H1 (cell line): ENCODE results near the gene CD96. TPM values are rescaled to one million over a fixed set of nuclear protein-coding genes. Genes with fewer than 3 reads are reported as not detected.

Source experiments
- CTCF ChIA-PET: fragments of 300-600 bp; sonication (Branson Sonifier 250); formaldehyde crosslinking; loops from one replicate; lab custom pipeline; 2021; ENCODE audit not compliant: partially characterized antibody; lab: Charles Lee
- POLR2A ChIA-PET: fragments of 300-600 bp; sonication (Branson Sonifier 250); formaldehyde crosslinking; loops from one replicate; lab custom pipeline; 2021; ENCODE audit warnings: inconsistent platforms; ENCODE audit not compliant: partially characterized antibody; lab: Charles Lee
- DNase-seq, 2 experiments: peaks; one replicate each; pipeline versions ENCODE4 v3.0.0 to v3.0.0-alpha.2; 2010 to 2022; ENCODE audit warnings: low spot score in 2 of 2, low read depth in 1 of 2, mixed read lengths in 1 of 2
- FAIRE-seq: peaks from 2 replicates; lab custom pipeline; 2011; peaks lifted over from hg19 to GRCh38; lab: Jason Lieb, UNC
- H2AFZ ChIP-seq: 2 replicates; pipeline ENCODE4 v1.8.1; 2012; ENCODE audit warnings: low read length, inconsistent platforms
- H2AK5ac ChIP-seq: 2 replicates; pipeline ENCODE4 v1.6.1; 2013; ENCODE audit warnings: low read depth, low read length
- H2BK120ac ChIP-seq: replicated peaks from 2 replicates; pipeline ENCODE3; 2013; ENCODE audit warnings: low read depth, low read length, inconsistent platforms
- H2BK12ac ChIP-seq: 2 replicates; pipeline ENCODE4 v1.6.1; 2013; ENCODE audit warnings: low read depth, low read length
- H2BK15ac ChIP-seq: 2 replicates; pipeline ENCODE4 v1.6.1; 2013; ENCODE audit warnings: low read length
- H2BK20ac ChIP-seq: 2 replicates; pipeline ENCODE4 v1.6.1; 2013; ENCODE audit warnings: low read length
- H2BK5ac ChIP-seq: 2 replicates; pipeline ENCODE4 v1.6.1; 2013; ENCODE audit warnings: low read depth, low read length
- H3K14ac ChIP-seq: 2 replicates; pipeline ENCODE4 v1.6.1; 2013; ENCODE audit warnings: inconsistent platforms; ENCODE audit not compliant: insufficient read length
- H3K18ac ChIP-seq: 2 replicates; pipeline ENCODE4 v1.6.1; 2013; ENCODE audit warnings: low read length; ENCODE audit errors: extremely low read depth
- H3K23ac ChIP-seq: 2 replicates; pipeline ENCODE4 v1.6.1; 2013; ENCODE audit warnings: inconsistent platforms; ENCODE audit not compliant: insufficient read length
- H3K23me2 ChIP-seq: 2 replicates; pipeline ENCODE4 v1.6.1; 2013; ENCODE audit warnings: low read depth, low read length
- H3K27ac ChIP-seq: 2 replicates; pipeline ENCODE4 v1.6.1; 2011; ENCODE audit warnings: low read depth, low read length, inconsistent platforms
- H3K27me3 ChIP-seq, 4 experiments: replicated peaks in 1 of 4; 1 replicate in 1 of 4; 2 replicates in 3 of 4; pipeline versions ENCODE4 v1.6.1 to v1.8.1; 2011 to 2013; ENCODE audit warnings: low read length in 3 of 4, mild to moderate bottlenecking in 3 of 4, inconsistent platforms in 2 of 4, mixed read lengths in 2 of 4, moderate library complexity in 1 of 4; ENCODE audit not compliant: control insufficient read depth in 3 of 4, insufficient read depth in 3 of 4; ENCODE audit errors: extremely low read depth in 1 of 4
- H3K36me3 ChIP-seq, 4 experiments: 2 replicates each; pipeline versions ENCODE4 v1.6.1 to v1.8.1; 2011 to 2013; ENCODE audit warnings: mild to moderate bottlenecking in 4 of 4, low read length in 3 of 4, moderate library complexity in 2 of 4, control low read depth in 1 of 4, inconsistent platforms in 1 of 4; ENCODE audit not compliant: insufficient read depth in 4 of 4, control insufficient read depth in 2 of 4
- H3K4ac ChIP-seq: replicated peaks from 2 replicates; pipeline ENCODE3; 2013; ENCODE audit warnings: low read length, low read depth, mixed read lengths, inconsistent platforms; ENCODE audit not compliant: insufficient read length
- H3K4me1 ChIP-seq, 4 experiments: replicated peaks in 1 of 4; 1 replicate in 1 of 4; 2 replicates in 3 of 4; pipeline versions ENCODE4 v1.6.1 to v1.8.1; 2011 to 2013; ENCODE audit warnings: low read length in 3 of 4, inconsistent platforms in 2 of 4, mixed read lengths in 1 of 4; ENCODE audit not compliant: insufficient read depth in 4 of 4, control insufficient read depth in 3 of 4
- H3K4me2 ChIP-seq, 2 experiments: 2 replicates each; pipeline versions ENCODE4 v1.6.1 to v1.8.1; 2011 to 2013; ENCODE audit warnings: low read depth in 2 of 2, low read length in 2 of 2, control low read depth in 1 of 2, inconsistent platforms in 1 of 2, mild to moderate bottlenecking in 1 of 2; ENCODE audit not compliant: insufficient read depth in 1 of 2
- H3K4me3 ChIP-seq, 4 experiments: fragments of 200-600, 300-600 bp in 1 of 4; sonication (generic), shearing (Covaris generic), sonication (Bioruptor Twin) in 1 of 4; 2 replicates each; pipeline versions ENCODE4 v1.5.1 to v1.8.1; 2011 to 2016; ENCODE audit warnings: low read length in 4 of 4, low read depth in 3 of 4, control low read depth in 2 of 4, inconsistent platforms in 2 of 4, mild to moderate bottlenecking in 2 of 4, mixed read lengths in 1 of 4, moderate library complexity in 1 of 4; ENCODE audit not compliant: insufficient read depth in 2 of 4; ENCODE audit errors: extremely low read depth in 1 of 4
- H3K56ac ChIP-seq: replicated peaks from 2 replicates; pipeline ENCODE3; 2013; ENCODE audit warnings: low read depth, mild to moderate bottlenecking, mixed read lengths, low read length, inconsistent platforms; ENCODE audit not compliant: insufficient read length
- H3K79me1 ChIP-seq: 2 replicates; pipeline ENCODE4 v1.6.1; 2013; ENCODE audit warnings: low read depth, low read length, control low read depth
- H3K79me2 ChIP-seq, 2 experiments: 2 replicates each; pipeline versions ENCODE4 v1.6.1 to v1.8.1; 2012 to 2013; ENCODE audit warnings: low read length in 2 of 2, mild to moderate bottlenecking in 2 of 2, inconsistent platforms in 1 of 2; ENCODE audit not compliant: insufficient read depth in 2 of 2, control insufficient read depth in 1 of 2
- H3K9ac ChIP-seq, 4 experiments: replicated peaks in 1 of 4; 1 replicate in 1 of 4; 2 replicates in 3 of 4; pipeline versions ENCODE4 v1.6.1 to v1.8.1; 2011 to 2013; ENCODE audit warnings: low read depth in 3 of 4, low read length in 3 of 4, control low read depth in 2 of 4, mild to moderate bottlenecking in 2 of 4, moderate library complexity in 2 of 4, inconsistent platforms in 1 of 4; ENCODE audit errors: extremely low read depth in 1 of 4
- H3K9me3 ChIP-seq, 2 experiments: 2 replicates each; pipeline versions ENCODE4 v1.6.1 to v1.8.1; 2012 to 2013; ENCODE audit warnings: mild to moderate bottlenecking in 2 of 2, moderate library complexity in 2 of 2, control low read depth in 1 of 2, inconsistent platforms in 1 of 2, low read depth in 1 of 2, low read length in 1 of 2, mixed read lengths in 1 of 2; ENCODE audit not compliant: insufficient read depth in 2 of 2
- H4K20me1 ChIP-seq, 2 experiments: replicated peaks in 1 of 2; 2 replicates each; pipeline versions ENCODE3 to v1.8.1; 2011 to 2013; ENCODE audit warnings: inconsistent platforms in 2 of 2, low read length in 2 of 2, mild to moderate bottlenecking in 1 of 2; ENCODE audit not compliant: insufficient read depth in 2 of 2, control insufficient read depth in 1 of 2
- H4K5ac ChIP-seq: 2 replicates; pipeline ENCODE4 v1.6.1; 2013; ENCODE audit warnings: low read length, low read depth, mixed read lengths, inconsistent platforms; ENCODE audit not compliant: insufficient read length
- H4K8ac ChIP-seq: 2 replicates; pipeline ENCODE4 v1.8.0; 2013; ENCODE audit warnings: mild to moderate bottlenecking, moderate library complexity, low read length, inconsistent platforms; ENCODE audit not compliant: insufficient read depth; ENCODE audit errors: extremely low read depth
- H4K91ac ChIP-seq: replicated peaks from 2 replicates; pipeline ENCODE3; 2013; ENCODE audit warnings: low read length, mixed read lengths, inconsistent platforms; ENCODE audit not compliant: insufficient read length
- ASH2L ChIP-seq: fragments of 200-600, 300-600 bp; sonication (generic); IDR thresholded peaks from one replicate; pipeline ENCODE4 v1.7.1; 2017; ENCODE audit warnings: low read length
- BCL11A ChIP-seq, 2 experiments: IDR thresholded peaks; one replicate each; pipeline ENCODE4 v1.6.1; 2011; ENCODE audit warnings: low read depth in 2 of 2, low read length in 2 of 2, mild to moderate bottlenecking in 2 of 2
- CHD1 ChIP-seq: IDR thresholded peaks from 2 replicates; pipeline ENCODE4 v1.6.1; 2012; ENCODE audit warnings: low read depth, low read length, improper control_type of control experiment
- GTF2F1 ChIP-seq: IDR thresholded peaks from 2 replicates; pipeline ENCODE4 v1.6.1; 2012; ENCODE audit warnings: low read depth, low read length, improper control_type of control experiment, borderline replicate concordance
- HDAC6 ChIP-seq: IDR thresholded peaks from one replicate; pipeline ENCODE4 v1.7.1; 2012; ENCODE audit warnings: low read depth, mild to moderate bottlenecking, inconsistent platforms, low read length, moderate library complexity
- POLR2A ChIP-seq, 2 experiments: IDR thresholded peaks; 1 replicate in 1 of 2; 2 replicates in 1 of 2; pipeline ENCODE4 v1.6.1; 2011; ENCODE audit warnings: low read depth in 2 of 2, low read length in 2 of 2, mild to moderate bottlenecking in 2 of 2; ENCODE audit errors: control extremely low read depth in 1 of 2
- RAD21 ChIP-seq, 2 experiments: IDR thresholded peaks in 1 of 2; conservative IDR thresholded peaks in 1 of 2; 2 replicates each; pipeline ENCODE4 v1.6.1; 2011; ENCODE audit warnings: low read depth in 2 of 2, low read length in 2 of 2, improper control_type of control experiment in 1 of 2, inconsistent platforms in 1 of 2, mild to moderate bottlenecking in 1 of 2, moderate library complexity in 1 of 2
- SIRT6 ChIP-seq: IDR thresholded peaks from one replicate; pipeline ENCODE4 v1.7.1; 2012; ENCODE audit warnings: low read length, inconsistent platforms
- SUZ12 ChIP-seq: fragments of 200-600 bp; sonication (generic); IDR thresholded peaks from 2 replicates; pipeline ENCODE4 v1.6.1; 2012; ENCODE audit warnings: mild to moderate bottlenecking, inconsistent platforms, low read length, moderate library complexity, mixed read lengths
- TCF12 ChIP-seq: IDR thresholded peaks from 2 replicates; pipeline ENCODE4 v1.6.1; 2011; ENCODE audit warnings: low read depth, mild to moderate bottlenecking, low read length
- WGBS, 2 experiments: shearing (Covaris generic) in 1 of 2; methylation state at CpG; one replicate each; pipeline versions ENCODE4 v1.1.6 to v1.1.7; 2013 to 2015; ENCODE audit warnings: low lambda C conversion rate in 2 of 2, mixed read lengths in 2 of 2, inconsistent platforms in 1 of 2, low coverage in 1 of 2, missing lambda C conversion rate in 1 of 2; ENCODE audit not compliant: insufficient replicate concordance in 2 of 2, insufficient coverage in 1 of 2, insufficient read length in 1 of 2; ENCODE audit errors: extremely low coverage in 1 of 2, missing lambda C conversion rate in 1 of 2; 5-methylcytosine and 5-hydroxymethylcytosine counted together
- polyA plus RNA-seq, 7 experiments: library from polyadenylated mRNA; depleted of rRNA in 3 of 7; stranded (reverse) in 5 of 7; unstranded in 2 of 7; fragments of >200 nt in 5 of 7; fragments of 200-250 nt in 2 of 7; gene quantifications; 1 replicate in 5 of 7; 2 replicates in 1 of 7; 4 replicates in 1 of 7; pipeline versions ENCODE4 v1.2.1 to v1.2.3, GENCODE V29; 2011 to 2013; ENCODE audit warnings: missing spikeins in 2 of 7, mixed read lengths in 2 of 7
- total RNA-seq: library from RNA; stranded (reverse); fragmentation: NEBNext Ultra II Directional; extraction: Animal tissue kit (Norgen Biotek cat#: 25700); gene quantifications from 2 replicates; pipeline ENCODE4 v1.2.1, GENCODE V29; 2021
- TF ChIP-seq, protein P1 (sequence below), 3 experiments: IDR thresholded peaks; 1 replicate in 2 of 3; 2 replicates in 1 of 3; pipeline versions ENCODE4 v1.5.1 to v1.6.1; 2011; ENCODE audit warnings: low read length in 3 of 3, mild to moderate bottlenecking in 3 of 3, inconsistent platforms in 2 of 3, low read depth in 1 of 3, moderate library complexity in 1 of 3; ENCODE audit not compliant: insufficient read depth in 1 of 3; ENCODE audit errors: control extremely low read depth in 1 of 3
- TF ChIP-seq, protein P2 (sequence below): IDR thresholded peaks from 2 replicates; pipeline ENCODE4 v1.6.1; 2011; ENCODE audit warnings: low read length, improper control_type of control experiment

The CD96 gene
- total and polyA plus RNA-seq, 2 of the 8 experiments (the other 6 are each of a cell fraction or from before 2014, with no cell fraction given) = not detected

DNA sequence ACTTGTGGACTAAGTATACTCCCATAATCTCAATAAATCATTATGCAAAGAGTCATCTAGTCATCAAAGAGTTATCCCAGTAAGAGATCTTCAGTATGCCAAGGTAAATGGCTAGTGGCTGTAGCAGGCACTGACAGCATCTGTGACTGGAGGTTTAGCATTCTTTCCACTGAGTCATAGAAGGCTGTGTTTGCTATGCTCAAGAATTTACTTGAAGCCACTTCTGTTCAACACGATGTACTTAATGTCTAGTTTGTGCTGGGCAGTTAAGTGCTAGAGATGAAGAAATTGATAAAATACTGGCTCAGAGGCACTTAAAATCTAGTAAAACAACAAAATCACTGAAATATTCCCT is 40.1 kb downstream of the CD96 start:
- H3K23me2 ChIP-seq = no peaks in the 10 kb centered on the region
- no peak overlapping the region for H2BK5ac ChIP-seq
- H3K79me2 ChIP-seq = no peaks in the 10 kb centered on the region
- no peak overlapping the region for H4K5ac ChIP-seq
- ChIA-PET POLR2A (no interaction called here), CTCF (interaction anchor here (1.0 kb wide), 1 partner anchor 11 kb away, joined by 3 read pairs; no protein-coding TSS in a partner anchor)
- H3K14ac ChIP-seq = no peak overlapping the region
- H4K91ac ChIP-seq = no peak overlapping the region
- no peak overlapping the region for H4K8ac ChIP-seq
- H3K27ac ChIP-seq = no peak overlapping the region
- no peaks in the 10 kb centered on the region for H4K20me1 ChIP-seq
- WGBS, 2 experiments = 89% methylated on average over 1 of the region's 1 CpG; no CpG with 5 or more reads in 1 of the 2 experiments
- H3K4me2 ChIP-seq = no peak overlapping the region
- no peak overlapping the region for H3K23ac ChIP-seq
- FAIRE-seq (no peak), DNase-seq (no peak)
- H3K79me1 ChIP-seq = no peaks in the 10 kb centered on the region
- H3K4me1 ChIP-seq = no peaks in the 10 kb centered on the region
- no peak overlapping the region for H2BK120ac ChIP-seq
- H2BK12ac ChIP-seq = no peak overlapping the region
- H3K18ac ChIP-seq = no peak overlapping the region
- no peak overlapping the region for H2AK5ac ChIP-seq
- H2BK15ac ChIP-seq = no peak overlapping the region
- H3K4ac ChIP-seq = no peak overlapping the region
- H3K27me3 ChIP-seq = no peaks in the 10 kb centered on the region
- peaks cover 4 to 7% of the 10 kb centered on the region in 2 experiments; a peak in 2 of 4 replicates for H3K9me3 ChIP-seq
- H2BK20ac ChIP-seq = no peak overlapping the region
- H3K9ac ChIP-seq = no peak overlapping the region
- H3K56ac ChIP-seq = no peak overlapping the region
- no peak overlapping the region for H3K4me3 ChIP-seq
- no peaks in the 10 kb centered on the region for H3K36me3 ChIP-seq
- no peak overlapping the region for H2AFZ ChIP-seq
- TF ChIP-seq RAD21 (IDR thresholded peaks at IDR 0.05 in 1 of 2, conservative IDR thresholded peaks at IDR 0.05 in 1 of 2; ENCODE audit: low read depth in 2 of 2, low read length in 2 of 2) (no peak), POLR2A (IDR thresholded peaks at IDR 0.05; ENCODE audit: control extremely low read depth in 1 of 2, low read depth in 2 of 2, low read length in 2 of 2) (no peak), ASH2L (no peak), GTF2F1 (no peak), HDAC6 (no peak), CHD1 (no peak), BCL11A (IDR thresholded peaks at IDR 0.05; ENCODE audit: low read depth in 2 of 2, low read length in 2 of 2) (no peak), SUZ12 (no peak), SIRT6 (no peak), TCF12 (no peak)
- TF ChIP-seq, protein P1, sequence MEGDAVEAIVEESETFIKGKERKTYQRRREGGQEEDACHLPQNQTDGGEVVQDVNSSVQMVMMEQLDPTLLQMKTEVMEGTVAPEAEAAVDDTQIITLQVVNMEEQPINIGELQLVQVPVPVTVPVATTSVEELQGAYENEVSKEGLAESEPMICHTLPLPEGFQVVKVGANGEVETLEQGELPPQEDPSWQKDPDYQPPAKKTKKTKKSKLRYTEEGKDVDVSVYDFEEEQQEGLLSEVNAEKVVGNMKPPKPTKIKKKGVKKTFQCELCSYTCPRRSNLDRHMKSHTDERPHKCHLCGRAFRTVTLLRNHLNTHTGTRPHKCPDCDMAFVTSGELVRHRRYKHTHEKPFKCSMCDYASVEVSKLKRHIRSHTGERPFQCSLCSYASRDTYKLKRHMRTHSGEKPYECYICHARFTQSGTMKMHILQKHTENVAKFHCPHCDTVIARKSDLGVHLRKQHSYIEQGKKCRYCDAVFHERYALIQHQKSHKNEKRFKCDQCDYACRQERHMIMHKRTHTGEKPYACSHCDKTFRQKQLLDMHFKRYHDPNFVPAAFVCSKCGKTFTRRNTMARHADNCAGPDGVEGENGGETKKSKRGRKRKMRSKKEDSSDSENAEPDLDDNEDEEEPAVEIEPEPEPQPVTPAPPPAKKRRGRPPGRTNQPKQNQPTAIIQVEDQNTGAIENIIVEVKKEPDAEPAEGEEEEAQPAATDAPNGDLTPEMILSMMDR (IDR thresholded peaks at IDR 0.05; ENCODE audit: control extremely low read depth in 1 of 3, insufficient read depth in 1 of 3, low read depth in 1 of 3, low read length in 3 of 3) = no peak
- TF ChIP-seq, protein P2, sequence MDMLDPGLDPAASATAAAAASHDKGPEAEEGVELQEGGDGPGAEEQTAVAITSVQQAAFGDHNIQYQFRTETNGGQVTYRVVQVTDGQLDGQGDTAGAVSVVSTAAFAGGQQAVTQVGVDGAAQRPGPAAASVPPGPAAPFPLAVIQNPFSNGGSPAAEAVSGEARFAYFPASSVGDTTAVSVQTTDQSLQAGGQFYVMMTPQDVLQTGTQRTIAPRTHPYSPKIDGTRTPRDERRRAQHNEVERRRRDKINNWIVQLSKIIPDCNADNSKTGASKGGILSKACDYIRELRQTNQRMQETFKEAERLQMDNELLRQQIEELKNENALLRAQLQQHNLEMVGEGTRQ = no peak
